OCI-LY7 (cell line): ENCODE results near the gene LAMA3. TPM values are rescaled to one million over a fixed set of nuclear protein-coding genes. Genes with fewer than 3 reads are reported as not detected.

ENCODE experiments used
- BruUV-seq: library from RNA; stranded (reverse); fragments of 400-500 nt; replicated peaks from 2 replicates; lab custom pipeline; 2021; lab: Mats Ljungman, UMichigan
- CTCF ChIA-PET: fragments of 300-600 bp; sonication (Branson Sonifier 250); formaldehyde crosslinking; loops from one replicate; lab custom pipeline; 2022; ENCODE audit warnings: antibody characterized with exemption; ENCODE audit not compliant: unreplicated experiment; lab: Charles Lee
- POLR2A ChIA-PET: fragments of 300-600 bp; sonication (Branson Sonifier 250); formaldehyde crosslinking; loops from one replicate; lab custom pipeline; 2022; ENCODE audit warnings: antibody characterized with exemption; lab: Charles Lee
- DNase-seq: peaks from one replicate; pipeline ENCODE4 v3.0.0-alpha.2; 2015; ENCODE audit warnings: low spot score
- H2AFZ ChIP-seq: fragments of 200-600 bp; sonication (generic), shearing (Covaris generic); 2 replicates; pipeline ENCODE4 v1.6.1; 2014; ENCODE audit warnings: mild to moderate bottlenecking, antibody characterized with exemption, low read length, moderate library complexity
- H3K27ac ChIP-seq: fragments of 200-600 bp; sonication (generic); 2 replicates; pipeline ENCODE4 v1.5.1; 2014; ENCODE audit warnings: mixed run types, low read depth, mild to moderate bottlenecking, moderate library complexity, low read length, inconsistent platforms; ENCODE audit not compliant: poor library complexity, severe bottlenecking
- H3K36me3 ChIP-seq: fragments of 200-600 bp; sonication (generic); 2 replicates; pipeline ENCODE4 v1.6.1; 2014; ENCODE audit warnings: mild to moderate bottlenecking, antibody characterized with exemption, low read length, moderate library complexity, mixed read lengths; ENCODE audit not compliant: insufficient read depth
- H3K4me1 ChIP-seq: fragments of 200-600 bp; sonication (generic); 2 replicates; pipeline ENCODE4 v1.5.1; 2014; ENCODE audit warnings: mild to moderate bottlenecking, low read length; ENCODE audit not compliant: insufficient read depth, poor library complexity, severe bottlenecking
- H3K4me2 ChIP-seq: fragments of 200-600 bp; sonication (generic); 2 replicates; pipeline ENCODE4 v1.6.1; 2014; ENCODE audit warnings: mild to moderate bottlenecking, low read length
- H3K4me3 ChIP-seq: fragments of 200-600 bp; sonication (generic); 2 replicates; pipeline ENCODE4 v1.5.1; 2014; ENCODE audit warnings: mild to moderate bottlenecking, low read depth, low read length; ENCODE audit not compliant: poor library complexity, severe bottlenecking
- H3K79me2 ChIP-seq: fragments of 200-600 bp; sonication (generic); 2 replicates; pipeline ENCODE4 v1.6.1; 2016; ENCODE audit warnings: low read depth, mild to moderate bottlenecking, low read length, moderate library complexity, mixed read lengths; ENCODE audit not compliant: insufficient read depth
- H3K9me2 ChIP-seq: fragments of 200-600 bp; sonication (generic); 2 replicates; pipeline ENCODE4 v1.6.1; 2016; ENCODE audit warnings: mild to moderate bottlenecking, low read length, mixed read lengths; ENCODE audit not compliant: insufficient read depth
- H3K9me3 ChIP-seq: fragments of 200-600 bp; sonication (generic); 2 replicates; pipeline ENCODE4 v1.6.1; 2014; ENCODE audit warnings: mild to moderate bottlenecking, mixed run types, low read length, mixed read lengths
- H4K20me1 ChIP-seq: fragments of 200-600 bp; sonication (generic); 2 replicates; pipeline ENCODE4 v1.6.1; 2014; ENCODE audit warnings: mild to moderate bottlenecking, antibody characterized with exemption, low read length, moderate library complexity, mixed read lengths; ENCODE audit not compliant: insufficient read depth
- EZH2phosphoT487 ChIP-seq: fragments of 200-600 bp; sonication (generic); IDR thresholded peaks from 2 replicates; pipeline ENCODE4 v1.6.1; 2018; ENCODE audit warnings: low read depth, borderline replicate concordance, mild to moderate bottlenecking, mixed run types, antibody characterized with exemption, low read length, moderate library complexity, mixed read lengths
- intact Hi-C: fragments of 100-400 bp; cut with micrococcal nuclease; formaldehyde crosslinking; loops from one replicate; pipeline ENCODE4 v1.10.0; 2022; ENCODE audit not compliant: unreplicated experiment
- total RNA-seq, 2 experiments: library from RNA; depleted of rRNA in 1 of 2; stranded (reverse); fragments of >200 nt in 1 of 2; shearing (Covaris generic) in 1 of 2; gene quantifications; 2 replicates each; pipeline ENCODE4 v1.2.3, GENCODE V29; 2014 to 2022
- TF ChIP-seq, protein P1 (sequence below): fragments of 200-600 bp; sonication (generic); conservative IDR thresholded peaks from 2 replicates; pipeline ENCODE4 v1.5.1; 2014; ENCODE audit warnings: mild to moderate bottlenecking, antibody characterized with exemption, low read length, moderate library complexity, mixed read lengths

The LAMA3 gene
- total RNA-seq, 2 experiments from 2014 or later: 0.16 to 1.6 TPM

GRCh38 chr18:23851470-23852002, 162.3 kb downstream of the LAMA3 start:
- no peaks in the 10 kb centered on the region for H4K20me1 ChIP-seq
- no peaks in the 10 kb centered on the region for H3K79me2 ChIP-seq
- intact Hi-C loops: no loop called here
- CTCF ChIA-PET: interaction anchor here (1.3 to 1.4 kb wide), 2 partner anchors 10 kb away, joined by 3 to 7 read pairs; no protein-coding TSS in a partner anchor
- BruUV-seq: no TSS peak
- H3K36me3 ChIP-seq: no peaks in the 10 kb centered on the region
- no peak overlapping the region for H3K27ac ChIP-seq
- DNase-seq: no peak
- TF ChIP-seq, protein P1, sequence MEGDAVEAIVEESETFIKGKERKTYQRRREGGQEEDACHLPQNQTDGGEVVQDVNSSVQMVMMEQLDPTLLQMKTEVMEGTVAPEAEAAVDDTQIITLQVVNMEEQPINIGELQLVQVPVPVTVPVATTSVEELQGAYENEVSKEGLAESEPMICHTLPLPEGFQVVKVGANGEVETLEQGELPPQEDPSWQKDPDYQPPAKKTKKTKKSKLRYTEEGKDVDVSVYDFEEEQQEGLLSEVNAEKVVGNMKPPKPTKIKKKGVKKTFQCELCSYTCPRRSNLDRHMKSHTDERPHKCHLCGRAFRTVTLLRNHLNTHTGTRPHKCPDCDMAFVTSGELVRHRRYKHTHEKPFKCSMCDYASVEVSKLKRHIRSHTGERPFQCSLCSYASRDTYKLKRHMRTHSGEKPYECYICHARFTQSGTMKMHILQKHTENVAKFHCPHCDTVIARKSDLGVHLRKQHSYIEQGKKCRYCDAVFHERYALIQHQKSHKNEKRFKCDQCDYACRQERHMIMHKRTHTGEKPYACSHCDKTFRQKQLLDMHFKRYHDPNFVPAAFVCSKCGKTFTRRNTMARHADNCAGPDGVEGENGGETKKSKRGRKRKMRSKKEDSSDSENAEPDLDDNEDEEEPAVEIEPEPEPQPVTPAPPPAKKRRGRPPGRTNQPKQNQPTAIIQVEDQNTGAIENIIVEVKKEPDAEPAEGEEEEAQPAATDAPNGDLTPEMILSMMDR: no peak
- no peak for TF ChIP-seq EZH2phosphoT487
- peaks cover 25% of the 10 kb centered on the region for H3K4me1 ChIP-seq
- POLR2A ChIA-PET: interaction anchor here (0.9 kb wide), 2 partner anchors 9 to 13 kb away, joined by 3 read pairs; no protein-coding TSS in a partner anchor
- no peak overlapping the region for H3K4me2 ChIP-seq
- no peaks in the 10 kb centered on the region for H3K9me2 ChIP-seq
- no peak overlapping the region for H3K4me3 ChIP-seq
- peak overlapping the region; percentile 91; the same call in 1 of the 2 replicates for H2AFZ ChIP-seq
- no peaks in the 10 kb centered on the region for H3K9me3 ChIP-seq

- DNase-seq: peak; percentile 69
- BruUV-seq: no TSS peak
- Histone ChIP-seq H3K9me2 (no peaks in the 10 kb centered on the region), H2AFZ (peak overlapping the region; percentile 91), H3K4me3 (peak overlapping the region; percentile 18), H3K9me3 (no peaks in the 10 kb centered on the region), H3K79me2 (no peaks in the 10 kb centered on the region), H3K27ac (peak overlapping the region; percentile 50), H3K4me1 (peaks cover 25% of the 10 kb centered on the region), H3K4me2 (peak overlapping the region; percentile 51), H3K36me3 (no peaks in the 10 kb centered on the region), H4K20me1 (no peaks in the 10 kb centered on the region)
- intact Hi-C loops: no loop called here
- TF ChIP-seq, protein P1: no peak
- TF ChIP-seq EZH2phosphoT487: no peak
- ChIA-PET POLR2A (no interaction called here), CTCF (no interaction called here)
These were observed 163.2 kb downstream of the LAMA3 start for GRCh38 chr18:23852236-23853045.
